Measurements from ENCODE around the gene DGCR6. TPM values are rescaled to one million over a fixed set of nuclear protein-coding genes. Genes with fewer than 3 reads are reported as not detected.
A peak's percentile ranks its signal among the peaks of the same experiment; 100 is the strongest.
"Not testable (repeated sequence)": the region's sequence is repeated elsewhere in the genome, so short reads cannot be mapped to it uniquely, and the experiment has no call there.

DGCR6 gene
- total RNA-seq, 1 experiment from 2014 or later, result 2.2 TPM

DNA sequence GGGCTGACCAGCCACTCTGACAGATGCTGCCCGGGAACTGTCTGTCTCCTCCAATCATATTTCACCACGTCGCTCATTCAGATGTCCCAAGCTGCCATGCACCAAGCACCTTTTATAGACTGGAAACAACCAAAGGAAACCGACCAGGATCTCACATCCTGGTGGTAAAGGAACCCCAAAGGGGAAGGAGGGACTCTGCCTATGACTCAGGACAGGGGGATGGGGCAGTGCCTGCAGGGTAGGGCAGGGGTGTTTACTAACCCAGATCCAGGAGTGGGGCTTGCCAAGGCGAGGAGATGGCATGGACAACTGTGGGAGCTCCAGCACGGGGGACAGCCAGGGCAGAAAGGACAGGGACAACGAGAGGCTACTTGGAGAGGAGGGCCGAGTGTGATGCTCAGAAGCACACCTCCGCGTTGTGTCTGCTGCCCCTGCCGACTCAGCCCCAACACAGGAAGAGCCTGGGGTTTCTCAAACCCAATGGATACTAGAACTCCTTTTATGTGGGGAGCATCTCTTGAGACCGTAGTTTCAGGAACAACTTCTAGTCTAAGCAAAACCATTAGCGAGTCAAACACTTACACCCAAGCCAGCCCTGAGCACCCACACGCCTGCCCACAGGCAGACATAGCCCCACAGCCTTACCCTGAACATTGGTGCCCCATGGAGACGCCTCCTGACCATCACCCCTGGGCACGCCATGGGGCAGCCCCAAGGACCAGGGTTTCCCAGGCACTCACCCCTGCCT lies 26.0 kb downstream of the DGCR6 start:
- no peak for DNase-seq (ENCODE audit: low spot score)

GRCh38 chr22:18933914-18934313 lies 27.8 kb downstream of the DGCR6 start:
- DNase-seq (ENCODE audit: low spot score), result no peak

GRCh38 chr22:18934688-18935087 lies 28.6 kb downstream of the DGCR6 start:
- not testable (repeated sequence) for DNase-seq (ENCODE audit: low spot score)

DNA sequence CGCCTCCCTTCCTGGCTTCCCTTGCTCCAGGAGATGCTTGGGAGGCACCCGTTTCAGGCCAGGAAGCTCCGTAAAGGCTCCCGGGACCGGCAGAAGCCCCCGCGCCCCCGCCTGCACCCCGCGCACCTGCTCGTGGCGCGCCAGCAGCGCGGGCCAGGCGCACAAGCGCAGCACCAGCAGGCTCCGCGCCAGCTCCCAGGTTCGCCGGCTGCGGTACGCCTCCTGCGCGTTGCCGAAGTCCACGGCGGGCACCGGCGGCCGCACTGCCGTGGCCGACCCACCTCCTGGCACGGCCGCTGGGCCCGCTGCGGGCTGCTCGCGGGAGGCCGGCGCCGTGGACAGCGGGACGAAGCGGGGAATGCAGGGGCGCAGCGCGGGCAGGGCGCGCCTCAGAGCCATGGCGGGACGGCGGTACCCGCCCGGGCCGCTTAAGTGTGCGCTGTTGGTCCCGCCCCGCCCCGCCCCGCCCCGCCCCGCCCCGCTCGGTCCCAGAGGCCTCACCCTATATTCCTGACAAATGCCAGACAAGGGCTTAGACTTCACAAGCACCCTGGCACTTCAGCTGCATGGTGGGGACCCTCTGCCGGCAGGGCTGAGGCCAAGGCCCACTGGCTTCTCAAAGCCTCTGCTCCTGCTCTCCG lies 29.9 kb downstream of the DGCR6 start, which contains the start of gene PRODH:
Gene PRODH (minus strand): TSS at position 405 of the 641 bp plus-strand sequence. CDS start 6 bp downstream, at position 399.
- DNase-seq (ENCODE audit: low spot score), result no peak

DNA sequence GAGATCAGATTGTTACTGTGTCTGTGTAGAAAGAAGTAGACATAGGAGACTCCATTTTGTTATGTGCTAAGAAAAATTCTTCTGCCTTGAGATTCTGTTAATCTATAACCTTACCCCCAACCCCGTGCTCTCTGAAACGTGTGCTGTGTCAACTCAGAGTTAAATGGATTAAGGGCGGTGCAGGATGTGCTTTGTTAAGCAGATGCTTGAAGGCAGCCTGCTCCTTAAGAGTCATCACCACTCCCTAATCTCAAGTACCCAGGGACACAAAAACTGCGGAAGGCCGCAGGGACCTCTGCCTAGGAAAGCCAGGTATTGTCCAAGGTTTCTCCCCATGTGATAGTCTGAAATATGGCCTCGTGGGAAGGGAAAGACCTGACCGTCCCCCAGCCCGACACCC lies 32.6 kb downstream of the DGCR6 start:
- DNase-seq (ENCODE audit: low spot score), result not testable (repeated sequence)

- DNase-seq (ENCODE audit: low spot score), result not testable (repeated sequence)
Measured at GRCh38 chr22:18947105-18947504, 41.0 kb downstream of the DGCR6 start.

- no peak for DNase-seq (ENCODE audit: low spot score)
Measured at GRCh38 chr22:18947905-18948304, 41.8 kb downstream of the DGCR6 start.

DNA sequence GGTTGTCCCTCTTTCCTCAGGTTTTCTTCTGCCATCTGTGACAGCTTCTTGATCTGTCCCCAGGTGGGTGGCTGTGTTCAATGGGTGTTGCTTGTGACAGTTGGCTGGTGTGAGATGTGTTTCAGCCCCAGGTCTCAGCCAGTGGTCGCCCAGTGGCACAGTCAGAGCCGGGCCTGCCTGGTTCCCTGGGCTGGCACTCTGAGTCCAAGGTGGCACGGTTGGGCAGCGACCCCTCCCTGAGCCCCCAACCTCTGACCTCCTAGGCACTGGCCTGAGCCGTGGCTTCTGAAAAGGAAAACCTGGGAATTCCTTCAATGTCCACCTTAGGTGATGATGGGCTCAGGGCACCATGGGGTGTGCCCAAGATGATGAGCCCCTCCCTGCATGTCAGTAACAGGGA lies 44.0 kb downstream of the DGCR6 start:
- no peak for DNase-seq (ENCODE audit: low spot score)

- DNase-seq (ENCODE audit: low spot score), result no peak
Measured at GRCh38 chr22:18952022-18952421, 45.9 kb downstream of the DGCR6 start.

DNA sequence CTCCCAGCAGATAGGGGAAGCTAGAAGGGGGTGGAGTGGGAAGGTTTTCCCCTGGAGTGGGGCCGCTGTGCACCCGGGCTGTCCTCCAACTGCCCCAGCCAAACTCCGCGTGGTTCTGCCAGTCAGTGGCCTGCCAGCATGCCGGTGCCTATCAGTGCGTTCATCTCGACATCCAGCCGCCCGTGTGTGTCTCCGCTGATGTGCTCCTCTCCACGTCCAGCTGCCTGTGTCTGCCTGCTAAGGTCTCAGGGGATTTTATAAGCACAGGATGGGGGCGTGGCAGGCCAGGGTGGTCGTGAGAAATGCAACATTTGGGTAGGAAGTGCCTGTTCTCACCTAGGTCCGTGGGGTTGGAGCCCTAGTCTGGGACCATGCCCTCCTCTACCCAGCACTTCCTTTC lies 47.0 kb downstream of the DGCR6 start:
- DNase-seq (ENCODE audit: low spot score), result not testable (repeated sequence)

DNA sequence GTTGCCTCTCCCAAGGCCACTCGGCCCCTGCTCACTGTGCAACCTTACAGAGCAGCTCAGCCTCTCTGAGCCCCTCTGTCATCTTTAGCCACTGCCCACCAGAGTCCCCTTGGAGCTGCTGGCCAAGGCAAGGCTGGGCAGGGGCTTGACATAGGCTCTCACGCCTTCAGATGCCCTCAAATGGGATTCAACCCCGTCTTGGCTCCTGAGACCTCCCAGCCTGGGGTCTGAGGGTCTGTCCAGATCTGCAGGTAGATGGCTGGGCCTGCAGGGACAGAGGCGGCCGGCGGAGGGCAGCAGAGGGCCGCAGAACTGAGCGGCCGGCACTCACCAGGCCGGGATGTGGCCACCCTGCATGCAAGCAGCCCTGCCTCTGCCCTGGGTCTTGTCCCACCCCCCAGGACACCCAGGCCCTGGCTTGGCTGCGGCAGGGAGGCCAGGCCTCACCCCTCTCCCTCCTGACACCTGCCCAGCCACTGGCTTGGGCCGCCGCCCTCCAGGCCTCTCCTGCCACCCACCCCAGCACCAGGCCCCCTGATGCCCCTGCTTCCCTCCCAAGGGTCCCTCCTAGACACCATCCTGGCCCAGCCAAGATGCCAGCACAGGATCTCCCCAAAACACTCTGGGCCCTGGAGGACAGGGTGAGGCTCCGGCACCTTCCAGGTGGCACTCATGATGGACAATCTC lies 48.3 kb downstream of the DGCR6 start:
- peak; percentile 53 for DNase-seq (ENCODE audit: low spot score)

DNA sequence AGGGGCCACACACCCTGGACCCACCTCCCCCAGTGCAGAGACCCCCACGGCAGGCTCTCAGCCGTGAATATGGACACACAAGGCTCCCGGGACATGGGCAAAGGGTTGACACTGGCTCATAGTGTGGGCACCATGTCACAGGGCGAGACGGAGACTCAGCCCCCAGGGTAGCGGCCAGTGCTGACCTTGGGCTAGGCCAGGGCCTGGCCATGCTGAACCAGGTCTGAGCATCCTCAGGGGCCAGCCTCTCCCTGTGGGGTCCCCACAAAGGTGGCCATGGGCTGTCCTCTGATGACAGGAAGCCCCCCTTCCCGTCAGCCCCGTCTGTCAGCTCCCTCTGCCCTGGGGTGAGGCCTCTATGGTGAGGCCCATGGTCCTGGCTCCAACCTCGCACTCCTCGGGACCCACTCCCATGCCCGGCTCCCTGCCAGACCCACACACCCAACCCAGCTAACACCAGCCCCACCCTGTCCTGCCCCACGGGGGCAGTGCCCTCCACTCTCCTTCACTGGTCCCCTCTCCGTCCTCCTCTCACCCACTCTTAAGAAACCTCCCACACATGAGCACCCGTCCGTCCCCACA lies 49.0 kb downstream of the DGCR6 start:
- no peak for DNase-seq (ENCODE audit: low spot score)

- no peak for DNase-seq (ENCODE audit: low spot score)
Measured at GRCh38 chr22:18955696-18956095, 49.6 kb downstream of the DGCR6 start.

DNA sequence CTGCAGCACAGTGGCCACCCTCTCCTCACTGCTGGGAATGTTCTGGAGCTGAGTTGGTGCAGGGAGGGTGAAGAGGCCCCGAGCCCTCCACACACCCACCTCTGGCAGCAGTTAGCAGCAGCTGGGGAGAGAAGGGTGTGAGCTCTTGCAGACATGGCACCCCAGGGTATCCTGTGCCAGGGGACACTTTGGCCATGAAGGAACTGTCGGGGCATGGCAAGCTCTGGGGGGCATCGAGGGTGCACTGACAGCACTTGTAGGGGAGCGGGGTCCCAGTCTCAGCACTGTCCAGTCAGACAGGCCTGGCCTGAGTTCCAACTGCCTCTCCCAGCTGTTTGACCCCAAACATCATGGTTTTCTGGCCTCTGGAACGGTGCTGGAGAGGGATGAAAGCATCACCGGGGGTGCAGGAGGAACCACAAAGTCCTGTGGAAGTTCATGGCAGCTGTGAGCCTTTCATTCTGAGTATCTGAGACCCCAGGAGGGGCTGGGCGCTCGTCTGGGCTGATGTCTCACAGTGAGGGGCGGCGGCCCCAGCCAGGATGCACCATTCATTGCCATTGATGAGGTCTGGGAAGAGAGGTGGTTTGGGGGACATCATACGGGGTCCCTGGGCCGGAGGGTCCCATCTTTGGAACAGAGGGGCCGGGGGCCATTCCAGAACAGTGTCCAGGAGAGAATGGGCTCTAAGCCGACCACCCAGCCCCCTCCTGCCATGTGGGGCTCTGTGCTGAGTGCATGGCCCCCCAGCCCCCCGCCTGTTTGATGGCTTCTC lies 50.2 kb downstream of the DGCR6 start:
- DNase-seq (ENCODE audit: low spot score), result not testable (repeated sequence)

GRCh38 chr22:18956956-18957355 lies 50.8 kb downstream of the DGCR6 start:
- DNase-seq (ENCODE audit: low spot score), result not testable (repeated sequence)

GRCh38 chr22:18957621-18958320 lies 51.7 kb downstream of the DGCR6 start:
- not testable (repeated sequence) for DNase-seq (ENCODE audit: low spot score)

GRCh38 chr22:18958321-18958705 lies 52.2 kb downstream of the DGCR6 start:
- DNase-seq (ENCODE audit: low spot score), result peak; percentile 24

GRCh38 chr22:18958738-18959137 lies 52.6 kb downstream of the DGCR6 start:
- peak; percentile 2 for DNase-seq (ENCODE audit: low spot score)

GRCh38 chr22:18959266-18959665 lies 53.1 kb downstream of the DGCR6 start:
- not testable (repeated sequence) for DNase-seq (ENCODE audit: low spot score)

- DNase-seq (ENCODE audit: low spot score), result not testable (repeated sequence)
Measured at GRCh38 chr22:18959741-18960140, 53.6 kb downstream of the DGCR6 start.

All from HT-29 (cell line).